ENCODE data around the gene CMC1. TPM values are rescaled to one million over a fixed set of nuclear protein-coding genes. Genes with fewer than 3 reads are reported as not detected.

CMC1 gene
- total RNA-seq (2022; extraction: Qiagen RNA extraction; ENCODE audit: low read depth), result 39.8 to 51.7 TPM (median 44.6 TPM) in 5 replicates

GRCh38 chr3:28241221-28242160 is at the start of gene CMC1:
Gene CMC1 (plus strand): TSS chr3:28241619. CDS start chr3:28241794, 175 bp downstream.

GRCh38 chr3:28348629-28349468 is 107.4 kb downstream of the CMC1 start, which contains the start of the genes AZI2 and ZCWPW2:
Gene AZI2 (minus strand): TSS chr3:28348824. CDS start chr3:28340617, 8,207 bp downstream.
Gene ZCWPW2 (plus strand): TSS chr3:28348721. CDS start chr3:28413069, 64,348 bp downstream.

Other genes starting within 250 kb of the CMC1 start
- gene ZCWPW2, start 107.1 kb downstream of the CMC1 start, total RNA-seq (2022; extraction: Qiagen RNA extraction; ENCODE audit: low read depth), result not detected in 5 replicates
- 40.2 to 61.6 TPM (median 45.7 TPM) in 5 replicates for gene AZI2, start 107.2 kb downstream of the CMC1 start, total RNA-seq (2022; extraction: Qiagen RNA extraction; ENCODE audit: low read depth)

Measured in A549 treated with ZK216348 at 1 μM for 4 hours (cell line).